Measurements from ENCODE around the gene MACROD2.

MACROD2 gene

GRCh38 chr20:14691994-14692393 lies 696.7 kb downstream of the MACROD2 start:
- no peaks in the 10 kb centered on the region for H3K27me3 ChIP-seq
- H3K36me3 ChIP-seq, result no peaks in the 10 kb centered on the region
- no peak overlapping the region for H3K4me3 ChIP-seq (ENCODE audit: low read depth in 1 of 2, low read length in 1 of 2)
- no peak overlapping the region for H3K27ac ChIP-seq
- no peak for TF ChIP-seq CTCF (IDR thresholded peaks at IDR 0.05)
- no peaks in the 10 kb centered on the region for H3K9me3 ChIP-seq
- no peaks in the 10 kb centered on the region for H3K4me1 ChIP-seq (ENCODE audit: control insufficient read depth in 1 of 2, insufficient read depth in 1 of 2, low read depth in 1 of 2, low read length in 1 of 2)

GRCh38 chr20:14696478-14696877 lies 701.2 kb downstream of the MACROD2 start:
- Histone ChIP-seq H3K4me3 (ENCODE audit: low read depth in 1 of 2, low read length in 1 of 2) (no peak overlapping the region), H3K9me3 (no peaks in the 10 kb centered on the region), H3K4me1 (ENCODE audit: control insufficient read depth in 1 of 2, insufficient read depth in 1 of 2, low read depth in 1 of 2, low read length in 1 of 2) (no peaks in the 10 kb centered on the region), H3K36me3 (no peaks in the 10 kb centered on the region), H3K27me3 (no peaks in the 10 kb centered on the region), H3K27ac (no peak overlapping the region)
- no peak for TF ChIP-seq CTCF (IDR thresholded peaks at IDR 0.05)

GRCh38 chr20:14696937-14697336 lies 701.6 kb downstream of the MACROD2 start:
- TF ChIP-seq CTCF (IDR thresholded peaks at IDR 0.05), result no peak
- no peaks in the 10 kb centered on the region for H3K27me3 ChIP-seq
- H3K36me3 ChIP-seq, result no peaks in the 10 kb centered on the region
- no peaks in the 10 kb centered on the region for H3K9me3 ChIP-seq
- H3K4me3 ChIP-seq (ENCODE audit: low read depth in 1 of 2, low read length in 1 of 2), result no peak overlapping the region
- H3K4me1 ChIP-seq (ENCODE audit: control insufficient read depth in 1 of 2, insufficient read depth in 1 of 2, low read depth in 1 of 2, low read length in 1 of 2), result no peaks in the 10 kb centered on the region
- H3K27ac ChIP-seq, result no peak overlapping the region

GRCh38 chr20:14698125-14698524 lies 702.8 kb downstream of the MACROD2 start:
- Histone ChIP-seq H3K4me1 (ENCODE audit: control insufficient read depth in 1 of 2, insufficient read depth in 1 of 2, low read depth in 1 of 2, low read length in 1 of 2) (no peaks in the 10 kb centered on the region), H3K4me3 (ENCODE audit: low read depth in 1 of 2, low read length in 1 of 2) (no peak overlapping the region), H3K9me3 (no peaks in the 10 kb centered on the region), H3K27ac (no peak overlapping the region), H3K27me3 (no peaks in the 10 kb centered on the region), H3K36me3 (no peaks in the 10 kb centered on the region)
- no peak for TF ChIP-seq CTCF (IDR thresholded peaks at IDR 0.05)

GRCh38 chr20:14698605-14699373 lies 703.5 kb downstream of the MACROD2 start:
- H3K4me1 ChIP-seq (ENCODE audit: control insufficient read depth in 1 of 2, insufficient read depth in 1 of 2, low read depth in 1 of 2, low read length in 1 of 2), result no peaks in the 10 kb centered on the region

More at GRCh38 chr20:14698605-14699373, 703.5 kb downstream of the MACROD2 start:
- no peak for TF ChIP-seq CTCF (IDR thresholded peaks at IDR 0.05)
- Histone ChIP-seq H3K9me3 (no peaks in the 10 kb centered on the region), H3K36me3 (no peaks in the 10 kb centered on the region), H3K27me3 (no peaks in the 10 kb centered on the region), H3K27ac (no peak overlapping the region), H3K4me3 (ENCODE audit: low read depth in 1 of 2, low read length in 1 of 2) (no peak overlapping the region)
